Measurements from ENCODE around the gene MAPK6. TPM values are rescaled to one million over a fixed set of nuclear protein-coding genes. Genes with fewer than 3 reads are reported as not detected.

Gene MAPK6
- polyA plus RNA-seq, 1 donor (not counting 4 experiments of a cell fraction or from before 2014, with no cell fraction given) = 103 TPM

DNA sequence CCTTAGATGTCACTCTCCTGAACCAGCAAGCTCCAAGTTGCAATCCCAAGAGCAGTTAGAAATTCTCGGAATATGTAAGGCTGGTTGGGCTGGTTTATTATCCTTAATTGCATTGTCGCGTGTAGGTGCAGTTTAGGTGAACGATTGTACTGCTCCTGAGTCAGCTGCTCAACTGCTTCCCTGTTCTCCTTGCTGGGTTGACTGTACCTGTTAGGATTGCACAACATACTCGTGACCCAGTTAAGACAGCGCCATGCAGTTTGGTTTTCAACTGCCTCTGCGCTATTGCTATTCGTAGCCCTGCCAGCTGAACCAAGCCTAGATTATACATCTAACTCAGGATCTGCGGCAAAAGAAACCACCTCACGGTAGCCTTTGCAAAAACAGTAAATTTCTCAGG, 52.6 kb downstream of the MAPK6 start:
- H3K4me3 ChIP-seq (ENCODE audit: control insufficient read depth in 2 of 3, extremely low read depth in 1 of 3, insufficient read depth in 2 of 3, low read depth in 1 of 3, low read length in 3 of 3) = peak overlapping the region in 1 of 3 experiments; percentile 9
- dilution Hi-C loops (cut with MboI; ENCODE audit: extremely low pct_ligation_motif_present, low sequenced_read_pairs) = no loop called here
- H3K36me3 ChIP-seq (ENCODE audit: control insufficient read depth in 2 of 2, extremely low read depth in 1 of 2, insufficient read depth in 2 of 2, low read length in 2 of 2) = no peaks in the 10 kb centered on the region
- TF ChIP-seq, protein P1, sequence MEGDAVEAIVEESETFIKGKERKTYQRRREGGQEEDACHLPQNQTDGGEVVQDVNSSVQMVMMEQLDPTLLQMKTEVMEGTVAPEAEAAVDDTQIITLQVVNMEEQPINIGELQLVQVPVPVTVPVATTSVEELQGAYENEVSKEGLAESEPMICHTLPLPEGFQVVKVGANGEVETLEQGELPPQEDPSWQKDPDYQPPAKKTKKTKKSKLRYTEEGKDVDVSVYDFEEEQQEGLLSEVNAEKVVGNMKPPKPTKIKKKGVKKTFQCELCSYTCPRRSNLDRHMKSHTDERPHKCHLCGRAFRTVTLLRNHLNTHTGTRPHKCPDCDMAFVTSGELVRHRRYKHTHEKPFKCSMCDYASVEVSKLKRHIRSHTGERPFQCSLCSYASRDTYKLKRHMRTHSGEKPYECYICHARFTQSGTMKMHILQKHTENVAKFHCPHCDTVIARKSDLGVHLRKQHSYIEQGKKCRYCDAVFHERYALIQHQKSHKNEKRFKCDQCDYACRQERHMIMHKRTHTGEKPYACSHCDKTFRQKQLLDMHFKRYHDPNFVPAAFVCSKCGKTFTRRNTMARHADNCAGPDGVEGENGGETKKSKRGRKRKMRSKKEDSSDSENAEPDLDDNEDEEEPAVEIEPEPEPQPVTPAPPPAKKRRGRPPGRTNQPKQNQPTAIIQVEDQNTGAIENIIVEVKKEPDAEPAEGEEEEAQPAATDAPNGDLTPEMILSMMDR (optimal IDR thresholded peaks at IDR 0.05 in 1 of 3, IDR thresholded peaks at IDR 0.05 in 1 of 3, conservative IDR thresholded peaks at IDR 0.05 in 1 of 3; ENCODE audit: extremely low read depth in 1 of 3, insufficient read depth in 2 of 3, low read length in 3 of 3) = peak in 1 of 3 experiments; percentile 19
- no peak for TF ChIP-seq EZH2 (IDR thresholded peaks at IDR 0.05; ENCODE audit: low read length)
- peak overlapping the region; percentile 73 for H3K27ac ChIP-seq (ENCODE audit: control insufficient read depth, insufficient read depth, low read length)
- H3K9me3 ChIP-seq (ENCODE audit: control insufficient read depth, low read depth, low read length) = no peaks in the 10 kb centered on the region
- no peaks in the 10 kb centered on the region for H3K27me3 ChIP-seq (ENCODE audit: control insufficient read depth, extremely low read depth, insufficient read depth, low read length)
- peak overlapping the region; percentile 21 for H2AFZ ChIP-seq (ENCODE audit: control insufficient read depth, low read length)
- H3K4me2 ChIP-seq (ENCODE audit: control insufficient read depth, extremely low read depth, insufficient read depth, low read depth, low read length) = peak overlapping the region; percentile 63
- DNase-seq (ENCODE audit: low read depth, low spot score) (no peak), FAIRE-seq (peak; percentile 97)
- H3K9ac ChIP-seq (ENCODE audit: control insufficient read depth, extremely low read depth, insufficient read depth, low read length) = peak overlapping the region; percentile 59
- H4K20me1 ChIP-seq (ENCODE audit: control insufficient read depth, extremely low read depth, insufficient read depth, low read length) = no peaks in the 10 kb centered on the region
- H3K4me1 ChIP-seq (ENCODE audit: control insufficient read depth, extremely low read depth, insufficient read depth, low read length) = peaks cover 73% of the 10 kb centered on the region
- H3K79me2 ChIP-seq (ENCODE audit: control insufficient read depth, insufficient read depth, low read length) = no peaks in the 10 kb centered on the region
- no peaks in the 10 kb centered on the region for H3K9me1 ChIP-seq (ENCODE audit: control insufficient read depth, extremely low read depth, insufficient read depth, low read length)

DNA sequence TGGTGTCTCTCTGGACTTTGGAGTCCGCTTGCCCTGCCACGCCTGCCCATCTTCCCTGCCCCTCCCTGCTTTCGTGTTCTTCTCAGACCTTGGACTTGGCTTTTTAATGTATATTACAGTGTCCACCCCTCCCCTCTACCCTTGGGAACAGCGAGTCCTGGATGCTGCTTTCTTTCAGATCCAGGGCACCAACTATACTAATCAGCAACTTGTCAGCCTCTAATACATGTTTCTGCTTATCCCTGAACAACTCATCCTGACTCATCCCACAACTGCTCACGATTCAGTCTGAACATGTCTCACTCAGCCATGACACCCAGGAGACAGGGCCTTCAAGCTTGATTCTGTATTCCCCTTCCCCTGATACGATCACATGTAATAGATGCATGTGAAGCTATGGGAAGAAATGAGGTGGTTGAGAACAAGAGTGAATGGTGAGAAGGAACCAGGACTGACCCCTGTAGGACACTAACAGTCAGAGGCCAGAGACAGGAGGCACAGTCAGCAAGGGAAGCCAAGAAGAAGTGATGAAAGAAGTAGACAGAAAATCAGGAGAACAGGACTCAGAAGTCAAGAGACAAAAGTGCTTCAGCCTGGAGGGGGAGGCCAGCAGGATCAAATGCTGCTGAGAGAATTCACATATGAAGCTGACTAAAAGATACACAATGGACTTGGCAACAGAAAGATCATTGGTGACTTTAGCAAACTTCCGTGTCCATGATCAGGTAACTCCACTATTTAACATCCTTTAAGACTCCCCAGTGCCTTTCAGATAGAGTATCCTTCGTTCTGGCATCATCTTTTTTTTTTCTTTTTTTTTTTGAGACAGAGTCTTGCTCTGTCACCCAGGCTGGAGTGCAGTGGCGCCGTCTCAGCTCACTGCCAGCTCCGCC, 58.1 kb downstream of the MAPK6 start:
- H3K9ac ChIP-seq (ENCODE audit: control insufficient read depth, extremely low read depth, insufficient read depth, low read length) = peak overlapping the region; percentile 72
- peak overlapping the region in 2 of 3 experiments; percentile 32 to 65 for H3K4me3 ChIP-seq (ENCODE audit: control insufficient read depth in 2 of 3, extremely low read depth in 1 of 3, insufficient read depth in 2 of 3, low read depth in 1 of 3, low read length in 3 of 3)
- peak; percentile 98 for FAIRE-seq
- H2AFZ ChIP-seq (ENCODE audit: control insufficient read depth, low read length) = peak overlapping the region; percentile 90
- dilution Hi-C loops (cut with MboI; ENCODE audit: extremely low pct_ligation_motif_present, low sequenced_read_pairs) = no loop called here
- no peaks in the 10 kb centered on the region for H4K20me1 ChIP-seq (ENCODE audit: control insufficient read depth, extremely low read depth, insufficient read depth, low read length)
- peak overlapping the region; percentile 100 for H3K27ac ChIP-seq (ENCODE audit: control insufficient read depth, insufficient read depth, low read length)
- no peaks in the 10 kb centered on the region for H3K36me3 ChIP-seq (ENCODE audit: control insufficient read depth in 2 of 2, extremely low read depth in 1 of 2, insufficient read depth in 2 of 2, low read length in 2 of 2)
- no peaks in the 10 kb centered on the region for H3K27me3 ChIP-seq (ENCODE audit: control insufficient read depth, extremely low read depth, insufficient read depth, low read length)
- peaks cover 56% of the 10 kb centered on the region for H3K4me1 ChIP-seq (ENCODE audit: control insufficient read depth, extremely low read depth, insufficient read depth, low read length)
- H3K9me1 ChIP-seq (ENCODE audit: control insufficient read depth, extremely low read depth, insufficient read depth, low read length) = peaks cover 4% of the 10 kb centered on the region
- peak; percentile 98 for DNase-seq (ENCODE audit: low read depth, low spot score)
- H3K79me2 ChIP-seq (ENCODE audit: control insufficient read depth, insufficient read depth, low read length) = no peaks in the 10 kb centered on the region
- peak overlapping the region; percentile 96 for H3K4me2 ChIP-seq (ENCODE audit: control insufficient read depth, extremely low read depth, insufficient read depth, low read depth, low read length)
- TF ChIP-seq EZH2 (IDR thresholded peaks at IDR 0.05; ENCODE audit: low read length) = no peak
- TF ChIP-seq, protein P1 (optimal IDR thresholded peaks at IDR 0.05 in 1 of 3, IDR thresholded peaks at IDR 0.05 in 1 of 3, conservative IDR thresholded peaks at IDR 0.05 in 1 of 3; ENCODE audit: extremely low read depth in 1 of 3, insufficient read depth in 2 of 3, low read length in 3 of 3) = no peak
- no peaks in the 10 kb centered on the region for H3K9me3 ChIP-seq (ENCODE audit: control insufficient read depth, low read depth, low read length)
